Duodenal mucosa (tissue), 2 donors: Measurements from ENCODE around the gene CCDC178.

Experiments used
- H3K27ac ChIP-seq: one replicate; pipeline ENCODE4 v1.7.0; 2013; ENCODE audit warnings: low read depth, low read length
- H3K27me3 ChIP-seq, 2 donors: one replicate each; pipeline ENCODE4 v1.7.0; 2013; ENCODE audit warnings: low read length in 2 of 2, control low read depth in 1 of 2; ENCODE audit not compliant: insufficient read depth in 2 of 2, control insufficient read depth in 1 of 2
- H3K36me3 ChIP-seq, 2 donors: one replicate each; pipeline ENCODE4 v1.7.0; 2013; ENCODE audit warnings: low read length in 2 of 2, control low read depth in 1 of 2; ENCODE audit not compliant: insufficient read depth in 2 of 2, control insufficient read depth in 1 of 2
- H3K4me1 ChIP-seq, 2 donors: one replicate each; pipeline ENCODE4 v1.7.0; 2013; ENCODE audit warnings: low read length in 2 of 2, control low read depth in 1 of 2; ENCODE audit not compliant: insufficient read depth in 2 of 2, control insufficient read depth in 1 of 2
- H3K4me3 ChIP-seq, 2 donors: one replicate each; pipeline ENCODE4 v1.7.0; 2013; ENCODE audit warnings: low read length in 2 of 2, low read depth in 1 of 2
- H3K9ac ChIP-seq, 2 donors: one replicate each; pipeline ENCODE4 v1.7.0; 2013; ENCODE audit warnings: low read length in 2 of 2, low read depth in 1 of 2
- H3K9me3 ChIP-seq, 2 donors: one replicate each; pipeline ENCODE4 v1.7.0; 2013; ENCODE audit warnings: low read length in 2 of 2, control low read depth in 1 of 2; ENCODE audit not compliant: control insufficient read depth in 1 of 2

Gene CCDC178

DNA sequence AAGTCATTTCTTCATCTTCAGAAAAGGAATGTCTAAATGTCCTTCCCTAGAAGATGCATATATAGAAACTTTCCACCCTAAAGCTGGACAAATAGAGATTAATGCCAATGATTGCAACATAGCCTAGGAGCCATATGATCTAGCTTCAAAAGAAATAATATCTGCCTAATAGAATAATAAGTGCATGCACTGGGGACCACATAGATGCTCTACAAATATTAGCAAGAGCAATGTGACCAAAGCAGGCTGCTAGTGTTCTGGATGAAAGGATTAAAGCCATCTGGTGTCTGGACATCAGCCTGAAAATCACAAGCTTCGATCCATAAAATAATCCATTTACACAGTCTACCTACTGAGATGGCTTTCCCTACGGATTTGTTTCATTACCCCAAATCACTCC is 387.6 kb downstream of the CCDC178 start:
- Histone ChIP-seq H3K4me3 (no peak overlapping the region), H3K9ac (no peak overlapping the region), H3K9me3 (no peaks in the 10 kb centered on the region), H3K4me1 (no peaks in the 10 kb centered on the region), H3K27ac (no peak overlapping the region), H3K36me3 (no peaks in the 10 kb centered on the region), H3K27me3 (no peaks in the 10 kb centered on the region)

- Histone ChIP-seq H3K27me3 (no peaks in the 10 kb centered on the region), H3K27ac (no peak overlapping the region), H3K4me1 (no peaks in the 10 kb centered on the region), H3K9me3 (no peaks in the 10 kb centered on the region), H3K9ac (no peak overlapping the region), H3K36me3 (no peaks in the 10 kb centered on the region), H3K4me3 (no peak overlapping the region)
These were observed 389.1 kb downstream of the CCDC178 start for GRCh38 chr18:33051407-33051806.

- Histone ChIP-seq H3K27ac (no peak overlapping the region), H3K4me3 (no peak overlapping the region), H3K9me3 (no peaks in the 10 kb centered on the region), H3K36me3 (no peaks in the 10 kb centered on the region), H3K4me1 (no peaks in the 10 kb centered on the region), H3K9ac (no peak overlapping the region), H3K27me3 (no peaks in the 10 kb centered on the region)
These were observed 400.3 kb downstream of the CCDC178 start for GRCh38 chr18:33040213-33040612.

DNA sequence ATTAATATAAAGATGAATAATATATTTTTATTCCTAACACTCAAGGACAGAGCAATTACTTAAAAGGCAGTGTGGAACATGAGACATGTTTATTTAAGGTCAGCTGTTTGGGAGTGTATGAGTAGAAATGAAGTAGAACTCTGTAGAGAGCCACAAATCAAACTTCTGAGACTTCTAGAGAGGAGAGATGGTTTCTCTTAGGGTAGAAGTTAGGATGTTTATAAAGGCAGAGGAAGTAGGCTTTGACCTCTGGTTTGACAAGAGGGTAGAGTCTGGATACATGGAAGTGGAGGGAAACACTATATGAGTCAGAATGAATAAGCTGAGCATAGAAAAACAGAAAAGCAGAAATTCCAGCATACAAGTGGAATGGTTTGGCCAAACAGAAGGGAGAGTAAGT is 405.6 kb downstream of the CCDC178 start:
- H3K36me3 ChIP-seq = no peaks in the 10 kb centered on the region
- H3K9ac ChIP-seq = no peak overlapping the region
- H3K27ac ChIP-seq = no peak overlapping the region
- H3K4me3 ChIP-seq = no peak overlapping the region
- no peaks in the 10 kb centered on the region for H3K27me3 ChIP-seq
- no peaks in the 10 kb centered on the region for H3K9me3 ChIP-seq
- H3K4me1 ChIP-seq = no peaks in the 10 kb centered on the region

DNA sequence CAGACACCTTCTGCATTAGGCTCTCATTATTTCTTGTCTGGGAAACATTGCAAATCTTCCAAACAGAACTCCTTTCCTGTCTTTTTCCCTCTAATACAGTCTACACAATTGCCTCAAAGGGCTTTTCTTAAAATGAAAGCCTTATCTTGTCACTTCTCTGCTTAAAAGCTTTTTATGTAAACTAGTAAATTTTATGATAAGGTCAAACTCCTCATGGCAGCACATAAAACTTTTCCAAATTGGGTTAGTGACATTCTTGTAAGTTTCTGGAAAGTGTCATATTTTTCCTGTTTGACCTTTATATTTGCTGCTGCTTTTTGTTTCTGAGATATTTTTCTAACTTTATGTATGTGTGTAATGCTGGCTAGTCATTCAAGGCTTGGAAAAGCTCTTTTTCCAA is 406.3 kb downstream of the CCDC178 start:
- no peaks in the 10 kb centered on the region for H3K36me3 ChIP-seq
- H3K27me3 ChIP-seq = no peaks in the 10 kb centered on the region
- no peak overlapping the region for H3K9ac ChIP-seq
- H3K4me3 ChIP-seq = no peak overlapping the region
- H3K9me3 ChIP-seq = no peaks in the 10 kb centered on the region
- no peak overlapping the region for H3K27ac ChIP-seq
- no peaks in the 10 kb centered on the region for H3K4me1 ChIP-seq

DNA sequence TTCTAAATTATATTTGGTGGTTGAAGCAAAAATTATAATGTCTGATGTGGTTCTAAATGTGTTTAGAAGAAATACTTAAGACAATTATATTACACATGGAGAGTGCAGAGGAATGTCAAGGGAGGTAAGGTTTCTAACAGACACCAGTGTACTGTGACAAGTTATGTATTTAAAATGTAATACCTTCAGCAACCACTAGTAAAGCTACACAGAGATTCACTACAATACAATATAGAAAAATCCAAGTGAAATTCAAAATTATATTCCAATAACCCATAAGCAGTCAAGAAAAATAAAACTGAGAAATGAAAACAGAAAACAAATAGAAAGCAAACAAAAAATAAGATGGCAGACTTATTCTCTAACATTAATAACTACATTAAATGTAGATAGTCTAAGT is 418.2 kb downstream of the CCDC178 start:
- no peaks in the 10 kb centered on the region for H3K4me1 ChIP-seq
- H3K27ac ChIP-seq = no peak overlapping the region
- no peak overlapping the region for H3K4me3 ChIP-seq
- H3K27me3 ChIP-seq = no peaks in the 10 kb centered on the region
- H3K36me3 ChIP-seq = no peaks in the 10 kb centered on the region
- H3K9ac ChIP-seq = no peak overlapping the region
- H3K9me3 ChIP-seq = no peaks in the 10 kb centered on the region

GRCh38 chr18:33020877-33021276 is 419.6 kb downstream of the CCDC178 start:
- Histone ChIP-seq H3K4me1 (no peaks in the 10 kb centered on the region), H3K27me3 (no peaks in the 10 kb centered on the region), H3K9ac (no peak overlapping the region), H3K4me3 (no peak overlapping the region), H3K27ac (no peak overlapping the region), H3K9me3 (no peaks in the 10 kb centered on the region), H3K36me3 (no peaks in the 10 kb centered on the region)

DNA sequence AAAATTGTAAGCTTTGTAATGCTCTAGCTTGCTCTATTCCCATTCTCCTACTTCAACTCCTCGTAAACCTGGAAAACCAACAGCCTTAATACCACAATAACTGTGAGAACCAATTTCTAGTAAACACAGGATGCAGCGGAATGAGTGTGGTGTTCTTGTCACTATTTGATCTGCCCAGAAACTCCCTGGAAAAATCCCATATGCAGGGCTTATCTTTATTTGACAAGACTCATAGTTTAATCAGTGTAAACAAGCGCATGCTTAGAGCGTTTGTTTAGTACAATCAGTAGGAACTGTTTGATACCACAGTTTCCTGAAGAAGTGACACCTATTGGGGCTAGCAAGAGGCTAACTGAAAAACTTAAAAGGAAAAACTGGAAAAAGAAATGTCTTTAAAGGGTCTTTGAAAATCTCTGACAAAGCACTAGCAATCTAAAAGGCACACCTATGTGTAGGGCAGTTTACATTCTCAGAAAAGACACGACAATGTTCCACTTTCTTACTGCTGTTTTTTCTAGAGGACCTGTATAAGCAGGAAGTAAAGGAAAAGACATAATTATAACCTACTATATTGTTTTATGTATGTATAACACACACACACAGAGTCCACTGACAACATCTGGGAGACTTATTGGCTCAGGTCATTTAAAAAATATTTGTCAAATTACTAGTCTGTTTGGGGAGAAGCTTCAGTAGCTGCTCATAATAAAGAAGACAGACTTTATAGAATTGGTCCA is 426.3 kb downstream of the CCDC178 start:
- no peak overlapping the region for H3K9ac ChIP-seq
- no peaks in the 10 kb centered on the region for H3K27me3 ChIP-seq
- no peaks in the 10 kb centered on the region for H3K36me3 ChIP-seq
- no peak overlapping the region for H3K27ac ChIP-seq
- no peaks in the 10 kb centered on the region for H3K9me3 ChIP-seq
- H3K4me1 ChIP-seq = no peaks in the 10 kb centered on the region
- H3K4me3 ChIP-seq = no peak overlapping the region

GRCh38 chr18:33010149-33010548 is 430.4 kb downstream of the CCDC178 start:
- Histone ChIP-seq H3K9me3 (no peaks in the 10 kb centered on the region), H3K4me3 (no peak overlapping the region), H3K9ac (no peak overlapping the region), H3K27me3 (no peaks in the 10 kb centered on the region), H3K36me3 (no peaks in the 10 kb centered on the region), H3K4me1 (no peaks in the 10 kb centered on the region), H3K27ac (no peak overlapping the region)

- Histone ChIP-seq H3K27ac (no peak overlapping the region), H3K9me3 (no peaks in the 10 kb centered on the region), H3K27me3 (no peaks in the 10 kb centered on the region), H3K4me3 (no peak overlapping the region), H3K9ac (no peak overlapping the region), H3K4me1 (no peaks in the 10 kb centered on the region), H3K36me3 (no peaks in the 10 kb centered on the region)
These were observed 441.6 kb downstream of the CCDC178 start for GRCh38 chr18:32998921-32999320.

- Histone ChIP-seq H3K27me3 (no peaks in the 10 kb centered on the region), H3K4me3 (no peak overlapping the region), H3K4me1 (no peaks in the 10 kb centered on the region), H3K27ac (no peak overlapping the region), H3K9ac (no peak overlapping the region), H3K36me3 (no peaks in the 10 kb centered on the region), H3K9me3 (no peaks in the 10 kb centered on the region)
These were observed 442.2 kb downstream of the CCDC178 start for GRCh38 chr18:32998285-32998684.
